Lower leg skin (tissue), 4 donors: Measurements from ENCODE around the gene LARP1B. TPM values are rescaled to one million over a fixed set of nuclear protein-coding genes. Genes with fewer than 3 reads are reported as not detected.

Source experiments
- DNase-seq, 2 donors: peaks; one replicate each; pipeline ENCODE4 v3.0.0-alpha.2; 2019; ENCODE audit warnings: low spot score in 2 of 2
- H3K4me3 ChIP-seq: fragments of 200-600 bp; sonication (generic); 2 replicates; pipeline ENCODE4 v1.5.1; 2017; ENCODE audit warnings: mild to moderate bottlenecking, low read depth; ENCODE audit not compliant: poor library complexity, severe bottlenecking
- POLR2A ChIP-seq, 2 donors: fragments of 450-650 bp; IDR thresholded peaks; one replicate each; pipeline ENCODE4 v1.6.1; 2016 to 2017; ENCODE audit warnings: antibody characterized with exemption in 2 of 2, mild to moderate bottlenecking in 1 of 2, moderate library complexity in 1 of 2
- WGBS, 2 donors: methylation state at CpG; one replicate each; pipeline ENCODE4 v1.1.5; 2018; 5-methylcytosine and 5-hydroxymethylcytosine counted together
- intact Hi-C: fragments of 100-400 bp; cut with DNase I; formaldehyde crosslinking; loops from one replicate; pipeline ENCODE4 v1.15.0; 2023; ENCODE audit warnings: low total_unique reads
- total RNA-seq, 4 donors: library from RNA; depleted of rRNA; stranded (reverse); fragments of >200 nt; gene quantifications; one replicate each; pipeline ENCODE4 v1.1.0, GENCODE V29; 2016
- TF ChIP-seq, protein P1 (sequence below), 3 donors: fragments of 450-650 bp; IDR thresholded peaks; one replicate each; pipeline ENCODE4 v1.5.1; 2016; ENCODE audit warnings: antibody characterized with exemption in 3 of 3, mild to moderate bottlenecking in 3 of 3, moderate library complexity in 2 of 3

Gene LARP1B
- total RNA-seq, 4 donors from 2014 or later = 14.5 to 20.4 (median 17.2) TPM

GRCh38 chr4:128228845-128229795 is 168.0 kb downstream of the LARP1B start:
- whole genome bisulfite sequencing, 2 donors = 58 to 60% methylated on average over 6 of the region's 6 CpGs
- no peak for DNase-seq
- intact Hi-C loops = no loop called here
- H3K4me3 ChIP-seq = no peak overlapping the region
- TF ChIP-seq, protein P1, sequence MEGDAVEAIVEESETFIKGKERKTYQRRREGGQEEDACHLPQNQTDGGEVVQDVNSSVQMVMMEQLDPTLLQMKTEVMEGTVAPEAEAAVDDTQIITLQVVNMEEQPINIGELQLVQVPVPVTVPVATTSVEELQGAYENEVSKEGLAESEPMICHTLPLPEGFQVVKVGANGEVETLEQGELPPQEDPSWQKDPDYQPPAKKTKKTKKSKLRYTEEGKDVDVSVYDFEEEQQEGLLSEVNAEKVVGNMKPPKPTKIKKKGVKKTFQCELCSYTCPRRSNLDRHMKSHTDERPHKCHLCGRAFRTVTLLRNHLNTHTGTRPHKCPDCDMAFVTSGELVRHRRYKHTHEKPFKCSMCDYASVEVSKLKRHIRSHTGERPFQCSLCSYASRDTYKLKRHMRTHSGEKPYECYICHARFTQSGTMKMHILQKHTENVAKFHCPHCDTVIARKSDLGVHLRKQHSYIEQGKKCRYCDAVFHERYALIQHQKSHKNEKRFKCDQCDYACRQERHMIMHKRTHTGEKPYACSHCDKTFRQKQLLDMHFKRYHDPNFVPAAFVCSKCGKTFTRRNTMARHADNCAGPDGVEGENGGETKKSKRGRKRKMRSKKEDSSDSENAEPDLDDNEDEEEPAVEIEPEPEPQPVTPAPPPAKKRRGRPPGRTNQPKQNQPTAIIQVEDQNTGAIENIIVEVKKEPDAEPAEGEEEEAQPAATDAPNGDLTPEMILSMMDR (IDR thresholded peaks at IDR 0.05) = no peak
- TF ChIP-seq POLR2A (IDR thresholded peaks at IDR 0.05) = no peak

DNA sequence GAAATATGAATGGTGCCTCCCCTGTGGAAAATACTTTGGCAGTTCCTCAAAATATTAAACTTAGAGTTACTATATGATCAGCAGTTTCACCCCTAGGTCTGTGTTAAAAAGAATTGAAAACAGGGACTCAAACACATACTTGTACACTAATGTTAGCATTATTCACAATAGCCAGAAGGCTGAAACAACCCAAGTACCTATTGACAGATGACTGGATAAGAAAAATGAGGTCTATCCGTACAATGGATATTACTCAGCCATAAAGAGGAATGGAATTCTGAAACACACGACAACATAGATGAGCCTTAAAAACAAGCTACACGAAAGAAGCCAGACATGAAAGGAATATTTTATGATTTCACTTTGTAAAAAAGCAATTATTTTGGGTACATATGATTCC is 171.6 kb downstream of the LARP1B start:
- intact Hi-C loops = no loop called here
- H3K4me3 ChIP-seq = no peak overlapping the region
- TF ChIP-seq POLR2A (IDR thresholded peaks at IDR 0.05) = no peak
- TF ChIP-seq, protein P1 (IDR thresholded peaks at IDR 0.05) = no peak
- no peak for DNase-seq
- 61 to 62% methylated on average over 3 of the region's 3 CpGs for WGBS, 2 donors

DNA sequence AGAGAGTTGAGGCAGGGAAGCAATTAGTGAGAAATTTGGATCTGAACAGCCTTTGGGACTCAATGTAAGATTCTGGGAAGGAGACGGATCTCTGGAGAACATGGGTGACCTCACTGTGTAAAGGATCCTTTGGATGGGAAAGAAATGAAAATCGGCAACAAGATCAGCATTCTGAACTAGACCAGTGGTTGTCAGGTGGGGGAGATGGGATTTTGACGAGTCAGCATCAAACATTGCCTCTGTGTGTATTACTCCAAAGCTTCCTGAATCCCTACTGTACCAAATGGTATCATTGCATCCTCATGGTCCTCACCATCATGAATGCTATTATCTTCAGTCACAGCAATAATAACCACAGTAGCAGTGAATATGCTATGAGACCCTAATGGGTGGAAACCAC is 173.7 kb downstream of the LARP1B start:
- H3K4me3 ChIP-seq = no peak overlapping the region
- DNase-seq = no peak
- 96 to 97% methylated on average over 3 of the region's 3 CpGs for whole genome bisulfite sequencing, 2 donors
- TF ChIP-seq, protein P1 (IDR thresholded peaks at IDR 0.05) = no peak
- no peak for TF ChIP-seq POLR2A (IDR thresholded peaks at IDR 0.05)
- intact Hi-C loops = no loop called here

GRCh38 chr4:128241019-128241418 is 179.9 kb downstream of the LARP1B start:
- H3K4me3 ChIP-seq = no peak overlapping the region
- WGBS, 2 donors = 97 to 99% methylated on average over 3 of the region's 3 CpGs
- no peak for TF ChIP-seq POLR2A (IDR thresholded peaks at IDR 0.05)
- TF ChIP-seq, protein P1 (IDR thresholded peaks at IDR 0.05) = no peak
- intact Hi-C loops = no loop called here
- DNase-seq = no peak

DNA sequence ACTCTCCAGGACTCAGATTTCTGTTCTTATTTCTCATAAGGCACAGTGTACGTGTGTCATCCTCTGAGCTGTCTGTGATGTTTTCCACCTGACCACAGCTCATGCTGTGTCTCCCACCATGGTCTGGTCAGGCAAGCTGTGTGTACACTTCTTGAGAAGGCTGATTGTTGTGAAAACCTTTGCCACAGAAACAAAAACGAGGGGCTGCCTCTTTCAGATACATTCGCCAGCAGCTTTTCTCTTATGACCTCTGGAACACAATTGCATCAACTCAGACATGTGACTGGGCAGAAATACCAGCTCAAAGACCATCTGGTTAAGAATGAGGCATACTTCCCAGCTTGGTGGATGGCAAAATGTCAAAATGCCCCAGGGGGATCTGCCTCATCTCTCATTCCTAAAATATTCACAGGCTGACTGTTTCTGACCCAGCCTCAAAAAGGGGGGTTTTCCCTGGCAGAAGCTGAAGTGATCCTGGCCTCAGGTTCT is 180.4 kb downstream of the LARP1B start:
- TF ChIP-seq, protein P1 (IDR thresholded peaks at IDR 0.05) = no peak
- no peak for TF ChIP-seq POLR2A (IDR thresholded peaks at IDR 0.05)
- intact Hi-C loops = no loop called here
- DNase-seq = peak in 1 of 2 donors; percentile 31
- H3K4me3 ChIP-seq = no peak overlapping the region
- WGBS, 2 donors = 36 to 50% methylated on average over 3 of the region's 3 CpGs
